HCT116 (cell line): ENCODE measurements around the gene ASIC1. TPM values are rescaled to one million over a fixed set of nuclear protein-coding genes. Genes with fewer than 3 reads are reported as not detected.

Experiments
- ATAC-seq: fragments of 200-7000 bp; cut with Tn5 transposase; 2 replicates; pipeline ENCODE4 v1.9.1; 2020; ENCODE audit warnings: mild to moderate bottlenecking, moderate library complexity
- BruUV-seq: library from RNA; stranded (reverse); fragments of 400-500 nt; replicated peaks from 2 replicates; lab custom pipeline; 2021; lab: Mats Ljungman, UMichigan
- CTCF ChIA-PET: fragments of 300-600 bp; sonication (Branson Sonifier 250); formaldehyde crosslinking; loops from one replicate; lab custom pipeline; 2021; ENCODE audit warnings: antibody characterized with exemption; lab: Charles Lee
- POLR2A ChIA-PET: fragments of 300-600, 350-600 bp; sonication (Branson Sonifier 250); formaldehyde crosslinking; loops from one replicate; lab custom pipeline; 2021; ENCODE audit warnings: antibody characterized with exemption; lab: Charles Lee
- RAD21 ChIA-PET, 2 experiments: fragments of 300-600 bp; sonication (Branson Sonifier 250); formaldehyde crosslinking; loops; one replicate each; lab custom pipeline; 2023; ENCODE audit warnings: low total read pairs in 2 of 2; ENCODE audit not compliant: uncharacterized antibody in 2 of 2, unreplicated experiment in 2 of 2, low non-redundant PET in 1 of 2; lab: Charles Lee
- DNase-seq: peaks from one replicate; pipeline ENCODE4 v3.0.0-alpha.2; 2010; ENCODE audit warnings: low read depth, low spot score
- H2AFZ ChIP-seq: fragments of 200-600 bp; shearing (Covaris generic), sonication (generic); 2 replicates; pipeline ENCODE4 v1.6.1; 2017; ENCODE audit warnings: low read depth, mixed run types, mixed read lengths, antibody characterized with exemption, low read length; ENCODE audit not compliant: poor library complexity, severe bottlenecking
- H3K27ac ChIP-seq: 2 replicates; pipeline ENCODE4 v1.5.1; 2012; ENCODE audit warnings: low read depth, low read length
- H3K27me3 ChIP-seq: fragments of 200-600 bp; sonication (generic); 2 replicates; pipeline ENCODE4 v1.6.1; 2016; ENCODE audit warnings: mixed run types, low read length, mixed read lengths; ENCODE audit not compliant: insufficient read depth
- H3K36me3 ChIP-seq, 2 experiments: fragments of 200-500 bp in 1 of 2; fragments of 200-600 bp in 1 of 2; sonication (Bioruptor generic) in 1 of 2; sonication (generic) in 1 of 2; 2 replicates each; pipeline versions ENCODE4 v1.5.1 to v1.6.1; 2014 to 2016; ENCODE audit warnings: low read length in 2 of 2, inconsistent platforms in 1 of 2, mixed read lengths in 1 of 2, mixed run types in 1 of 2; ENCODE audit not compliant: insufficient read depth in 2 of 2, control insufficient read depth in 1 of 2
- H3K4me1 ChIP-seq, 2 experiments: fragments of 200-600 bp in 1 of 2; sonication (generic) in 1 of 2; 2 replicates each; pipeline versions ENCODE4 v1.5.1 to v1.6.1; 2012 to 2017; ENCODE audit warnings: low read length in 2 of 2, inconsistent platforms in 1 of 2, mild to moderate bottlenecking in 1 of 2, mixed read lengths in 1 of 2, mixed run types in 1 of 2, moderate library complexity in 1 of 2; ENCODE audit not compliant: insufficient read depth in 2 of 2, control insufficient read depth in 1 of 2
- H3K4me2 ChIP-seq: fragments of 200-600 bp; sonication (generic); 2 replicates; pipeline ENCODE4 v1.6.1; 2017; ENCODE audit warnings: mixed run types, low read length, mixed read lengths
- H3K4me3 ChIP-seq, 2 experiments: fragments of 200-600 bp in 1 of 2; sonication (generic) in 1 of 2; replicated peaks in 1 of 2; 2 replicates each; pipeline ENCODE4 v1.5.1; 2011 to 2016; ENCODE audit warnings: low read length in 2 of 2, control low read depth in 1 of 2, low read depth in 1 of 2, mild to moderate bottlenecking in 1 of 2, mixed read lengths in 1 of 2, mixed run types in 1 of 2
- H3K79me2 ChIP-seq: fragments of 200-600 bp; sonication (generic); 2 replicates; pipeline ENCODE4 v1.6.1; 2017; ENCODE audit warnings: mild to moderate bottlenecking, mixed run types, low read length, moderate library complexity, mixed read lengths; ENCODE audit not compliant: insufficient read depth
- H3K9ac ChIP-seq: fragments of 200-600 bp; sonication (generic); 2 replicates; pipeline ENCODE4 v1.6.1; 2016; ENCODE audit warnings: low read length, mixed read lengths
- H3K9me2 ChIP-seq: fragments of 200-600 bp; sonication (generic), shearing (Covaris generic); 2 replicates; pipeline ENCODE4 v1.6.1; 2017; ENCODE audit warnings: mixed run types, mild to moderate bottlenecking, moderate library complexity; ENCODE audit not compliant: insufficient read depth
- H3K9me3 ChIP-seq, 2 experiments: fragments of 200-500 bp in 1 of 2; fragments of 200-600 bp in 1 of 2; sonication (Bioruptor generic) in 1 of 2; sonication (generic) in 1 of 2; 2 replicates each; pipeline ENCODE4 v1.6.1; 2014 to 2017; ENCODE audit warnings: low read length in 2 of 2, mixed read lengths in 2 of 2, inconsistent platforms in 1 of 2, low read depth in 1 of 2, mild to moderate bottlenecking in 1 of 2, mixed run types in 1 of 2, moderate library complexity in 1 of 2; ENCODE audit not compliant: control insufficient read depth in 1 of 2, insufficient read depth in 1 of 2
- H4K20me1 ChIP-seq: fragments of 200-600 bp; sonication (generic), shearing (Covaris generic); 2 replicates; pipeline ENCODE4 v1.6.1; 2017; ENCODE audit warnings: mixed run types, mild to moderate bottlenecking, moderate library complexity; ENCODE audit not compliant: insufficient read depth
- ATF3 ChIP-seq: IDR thresholded peaks from 2 replicates; pipeline ENCODE4 v1.6.1; 2012
- CEBPB ChIP-seq: IDR thresholded peaks from 2 replicates; pipeline ENCODE4 v1.6.1; 2012; ENCODE audit warnings: low read depth
- EGR1 ChIP-seq: IDR thresholded peaks from 2 replicates; pipeline ENCODE4 v1.6.1; 2012; ENCODE audit warnings: low read depth
- ELF1 ChIP-seq: IDR thresholded peaks from 2 replicates; pipeline ENCODE4 v1.6.1; 2012; ENCODE audit warnings: low read depth, borderline replicate concordance
- EZH2 ChIP-seq: fragments of 200-600 bp; sonication (generic); IDR thresholded peaks from 2 replicates; pipeline ENCODE4 v1.6.1; 2017; ENCODE audit warnings: antibody characterized with exemption, mixed run types
- JUND ChIP-seq: IDR thresholded peaks from 2 replicates; pipeline ENCODE4 v1.6.1; 2012
- POLR2A ChIP-seq: IDR thresholded peaks from 2 replicates; pipeline ENCODE4 v1.7.0; 2011; ENCODE audit warnings: borderline replicate concordance; ENCODE audit not compliant: insufficient read depth, insufficient read length; ENCODE audit errors: extremely low read depth
- POLR2AphosphoS5 ChIP-seq: IDR thresholded peaks from 2 replicates; pipeline ENCODE4 v1.6.1; 2011; ENCODE audit warnings: mild to moderate bottlenecking, low read depth, low read length, moderate library complexity
- RAD21 ChIP-seq: IDR thresholded peaks from 2 replicates; pipeline ENCODE4 v1.6.1; 2012; ENCODE audit warnings: low read depth, mild to moderate bottlenecking
- SIN3A ChIP-seq: IDR thresholded peaks from 2 replicates; pipeline ENCODE4 v1.6.1; 2012; ENCODE audit warnings: low read depth
- SP1 ChIP-seq: IDR thresholded peaks from 2 replicates; pipeline ENCODE4 v1.6.1; 2012; ENCODE audit warnings: low read depth
- SRF ChIP-seq: IDR thresholded peaks from 2 replicates; pipeline ENCODE4 v1.6.1; 2012; ENCODE audit warnings: low read depth
- TCF7L2 ChIP-seq: IDR thresholded peaks from 2 replicates; pipeline ENCODE4 v1.7.0; 2011; ENCODE audit warnings: borderline replicate concordance, inconsistent platforms; ENCODE audit not compliant: insufficient read depth, insufficient read length; ENCODE audit errors: extremely low read depth
- YY1 ChIP-seq: IDR thresholded peaks from 2 replicates; pipeline ENCODE4 v1.6.1; 2011; ENCODE audit warnings: low read length, low read depth, moderate library complexity, mild to moderate bottlenecking; ENCODE audit not compliant: insufficient replicate concordance; ENCODE audit errors: extremely low read depth
- ZNF274 ChIP-seq: fragments of 200-500 bp; sonication (Bioruptor generic); IDR thresholded peaks from 2 replicates; pipeline ENCODE4 v1.6.1; 2014; ENCODE audit warnings: mild to moderate bottlenecking, low read depth, low read length, inconsistent platforms
- intact Hi-C: fragments of 100-400 bp; cut with micrococcal nuclease; formaldehyde crosslinking; loops from 2 replicates; pipeline ENCODE4 v1.10.0; 2022
- total RNA-seq: library from RNA; stranded (reverse); gene quantifications from one replicate; pipeline ENCODE4 v1.2.1, GENCODE V29; 2021; ENCODE audit not compliant: unreplicated experiment
- TF ChIP-seq, protein P1 (sequence below): IDR thresholded peaks from 2 replicates; pipeline ENCODE4 v1.6.1; 2012
- TF ChIP-seq, protein P2 (sequence below): IDR thresholded peaks from 2 replicates; pipeline ENCODE4 v1.6.1; 2012; ENCODE audit warnings: low read depth

ASIC1 gene
- total RNA-seq, 1 experiment from 2014 or later, result 28.9 TPM

DNA sequence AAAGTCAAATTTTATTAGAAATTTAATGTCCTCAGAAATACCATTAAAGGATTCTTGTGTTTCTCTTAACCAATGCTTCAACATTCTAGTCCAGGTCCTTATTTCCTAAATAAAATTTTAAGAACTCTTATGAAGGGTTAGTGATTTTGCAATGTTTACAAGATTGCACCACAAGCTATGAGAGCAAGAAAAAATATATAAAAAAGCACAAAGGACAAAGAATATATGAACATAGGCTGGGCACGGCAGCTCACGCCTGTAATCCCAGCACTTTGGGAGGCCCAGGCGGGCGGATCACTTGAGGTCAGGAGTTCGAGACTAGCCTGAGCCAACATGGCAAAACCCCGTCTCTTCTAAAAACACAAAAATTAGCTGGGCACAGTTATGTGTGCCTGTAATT lies 39.8 kb upstream of the ASIC1 start:
- ChIA-PET RAD21 (no interaction called here), POLR2A (no interaction called here), CTCF (interaction anchor here (1.0 to 2.2 kb wide), 2 partner anchors 22 to 53 kb away, joined by 3 to 5 read pairs; no protein-coding TSS in a partner anchor)
- BruUV-seq, result no TSS peak
- Histone ChIP-seq H3K27ac (no peak overlapping the region), H3K4me3 (no peak overlapping the region), H3K4me2 (no peak overlapping the region), H2AFZ (no peak overlapping the region), H3K9me3 (no peaks in the 10 kb centered on the region), H3K4me1 (no peaks in the 10 kb centered on the region), H3K36me3 (peaks cover 23 to 38% of the 10 kb centered on the region in 2 experiments), H3K79me2 (peaks cover 98% of the 10 kb centered on the region), H3K9me2 (no peaks in the 10 kb centered on the region), H3K9ac (no peak overlapping the region), H3K27me3 (no peaks in the 10 kb centered on the region), H4K20me1 (no peaks in the 10 kb centered on the region; the same call in 1 of the 2 replicates)
- intact Hi-C loops, result no loop called here
- TF ChIP-seq TCF7L2 (no peak), EGR1 (no peak), CEBPB (no peak), ATF3 (no peak), RAD21 (no peak), POLR2AphosphoS5 (no peak), ZNF274 (no peak), SP1 (no peak), POLR2A (no peak), YY1 (no peak), ELF1 (no peak), SIN3A (no peak), JUND (no peak), SRF (no peak), EZH2 (no peak)
- TF ChIP-seq, protein P1, sequence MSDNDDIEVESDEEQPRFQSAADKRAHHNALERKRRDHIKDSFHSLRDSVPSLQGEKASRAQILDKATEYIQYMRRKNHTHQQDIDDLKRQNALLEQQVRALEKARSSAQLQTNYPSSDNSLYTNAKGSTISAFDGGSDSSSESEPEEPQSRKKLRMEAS, result no peak
- TF ChIP-seq, protein P2, sequence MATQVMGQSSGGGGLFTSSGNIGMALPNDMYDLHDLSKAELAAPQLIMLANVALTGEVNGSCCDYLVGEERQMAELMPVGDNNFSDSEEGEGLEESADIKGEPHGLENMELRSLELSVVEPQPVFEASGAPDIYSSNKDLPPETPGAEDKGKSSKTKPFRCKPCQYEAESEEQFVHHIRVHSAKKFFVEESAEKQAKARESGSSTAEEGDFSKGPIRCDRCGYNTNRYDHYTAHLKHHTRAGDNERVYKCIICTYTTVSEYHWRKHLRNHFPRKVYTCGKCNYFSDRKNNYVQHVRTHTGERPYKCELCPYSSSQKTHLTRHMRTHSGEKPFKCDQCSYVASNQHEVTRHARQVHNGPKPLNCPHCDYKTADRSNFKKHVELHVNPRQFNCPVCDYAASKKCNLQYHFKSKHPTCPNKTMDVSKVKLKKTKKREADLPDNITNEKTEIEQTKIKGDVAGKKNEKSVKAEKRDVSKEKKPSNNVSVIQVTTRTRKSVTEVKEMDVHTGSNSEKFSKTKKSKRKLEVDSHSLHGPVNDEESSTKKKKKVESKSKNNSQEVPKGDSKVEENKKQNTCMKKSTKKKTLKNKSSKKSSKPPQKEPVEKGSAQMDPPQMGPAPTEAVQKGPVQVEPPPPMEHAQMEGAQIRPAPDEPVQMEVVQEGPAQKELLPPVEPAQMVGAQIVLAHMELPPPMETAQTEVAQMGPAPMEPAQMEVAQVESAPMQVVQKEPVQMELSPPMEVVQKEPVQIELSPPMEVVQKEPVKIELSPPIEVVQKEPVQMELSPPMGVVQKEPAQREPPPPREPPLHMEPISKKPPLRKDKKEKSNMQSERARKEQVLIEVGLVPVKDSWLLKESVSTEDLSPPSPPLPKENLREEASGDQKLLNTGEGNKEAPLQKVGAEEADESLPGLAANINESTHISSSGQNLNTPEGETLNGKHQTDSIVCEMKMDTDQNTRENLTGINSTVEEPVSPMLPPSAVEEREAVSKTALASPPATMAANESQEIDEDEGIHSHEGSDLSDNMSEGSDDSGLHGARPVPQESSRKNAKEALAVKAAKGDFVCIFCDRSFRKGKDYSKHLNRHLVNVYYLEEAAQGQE, result no peak
- ATAC-seq (no peak), DNase-seq (no peak)
